Sigmoid colon (tissue), 7 donors: Measurements from ENCODE around the gene LEF1. TPM values are rescaled to one million over a fixed set of nuclear protein-coding genes. Genes with fewer than 3 reads are reported as not detected.

ENCODE experiments used
- DNase-seq: peaks from one replicate; pipeline ENCODE4 v3.0.0-alpha.2; 2019
- H3K27ac ChIP-seq, 4 donors: fragments of 200-600 bp; sonication (generic); one replicate each; pipeline ENCODE4 v1.5.1; 2016 to 2019; ENCODE audit warnings: mild to moderate bottlenecking in 1 of 4
- H3K27me3 ChIP-seq, 3 donors: fragments of 200-600 bp; sonication (generic); one replicate each; pipeline ENCODE4 v1.5.1; 2019; ENCODE audit warnings: mild to moderate bottlenecking in 1 of 3
- H3K36me3 ChIP-seq, 4 donors: fragments of 200-600 bp; sonication (generic); one replicate each; pipeline ENCODE4 v1.5.1; 2016 to 2019
- H3K4me1 ChIP-seq, 4 donors: fragments of 200-600 bp; sonication (generic); one replicate each; pipeline ENCODE4 v1.5.1; 2017 to 2019
- H3K4me3 ChIP-seq, 4 donors: fragments of 200-600 bp; sonication (generic); one replicate each; pipeline ENCODE4 v1.5.1; 2017 to 2019; ENCODE audit warnings: mild to moderate bottlenecking in 2 of 4, moderate library complexity in 1 of 4
- H3K9me3 ChIP-seq, 4 donors: fragments of 200-600 bp in 3 of 4; sonication (generic) in 3 of 4; one replicate each; pipeline versions ENCODE4 v1.5.1 to v1.6.1; 2013 to 2019
- CTCF ChIP-seq, 4 experiments: fragments of 450-650 bp in 3 of 4; fragments of 200-600 bp in 1 of 4; IDR thresholded peaks; one replicate each; pipeline ENCODE4 v1.5.1; 2016 to 2019; ENCODE audit warnings: antibody characterized with exemption in 4 of 4, mild to moderate bottlenecking in 3 of 4, moderate library complexity in 2 of 4
- EP300 ChIP-seq, 4 donors: sonication (generic); formaldehyde crosslinking; IDR thresholded peaks; one replicate each; pipeline ENCODE4 v1.6.1; 2017; ENCODE audit warnings: antibody characterized with exemption in 4 of 4
- POLR2A ChIP-seq, 2 donors: fragments of 450-650 bp; IDR thresholded peaks; one replicate each; pipeline ENCODE4 v1.6.1; 2016; ENCODE audit warnings: antibody characterized with exemption in 2 of 2, mild to moderate bottlenecking in 2 of 2, moderate library complexity in 2 of 2
- POLR2AphosphoS5 ChIP-seq, 4 donors: sonication (generic); formaldehyde crosslinking; IDR thresholded peaks; one replicate each; pipeline ENCODE4 v1.6.1; 2017; ENCODE audit warnings: antibody characterized with exemption in 4 of 4
- whole genome bisulfite sequencing, 2 donors: extraction: QIAGEN DNeasy Blood & Tissue Kit; methylation state at CpG; one replicate each; pipeline ENCODE4 v1.1.7; 2013; 5-methylcytosine and 5-hydroxymethylcytosine counted together
- intact Hi-C: fragments of 100-400 bp; cut with DNase I; formaldehyde crosslinking; loops from one replicate; pipeline ENCODE4 v1.15.1; 2023
- polyA plus RNA-seq, 3 donors: library from polyadenylated mRNA; stranded (reverse); fragments of 200-250 nt; gene quantifications; one replicate each; pipeline ENCODE4 v1.2.3, GENCODE V29; 2013
- total RNA-seq, 4 donors: library from RNA; depleted of rRNA; stranded (reverse); fragments of >200 nt; gene quantifications; one replicate each; pipeline ENCODE4 v1.1.0, GENCODE V29; 2016
- donor health status: healthy with polysubstance abuse.
- donor health status: Bipolar disorder and iron deficiency.
- donor health status: healthy.

The LEF1 gene
- total and polyA plus RNA-seq, 7 donors = 0.83 to 25.3 (median 3.2) TPM; not detected in 1

- no peak overlapping the region for H3K27ac ChIP-seq
- intact Hi-C loops = no loop called here
- H3K4me3 ChIP-seq = no peak overlapping the region
- TF ChIP-seq POLR2A (IDR thresholded peaks at IDR 0.05) = no peak
- no peak for TF ChIP-seq EP300 (IDR thresholded peaks at IDR 0.05)
- TF ChIP-seq POLR2AphosphoS5 (IDR thresholded peaks at IDR 0.05) = no peak
- no peak for TF ChIP-seq CTCF (IDR thresholded peaks at IDR 0.05)
- 73 to 94% methylated on average over 2 of the region's 2 CpGs for WGBS, 2 donors
- H3K27me3 ChIP-seq = no peaks in the 10 kb centered on the region
- H3K9me3 ChIP-seq = no peaks in the 10 kb centered on the region
- no peak for DNase-seq
- no peaks in the 10 kb centered on the region for H3K4me1 ChIP-seq
- H3K36me3 ChIP-seq = no peaks in the 10 kb centered on the region
Observed at GRCh38 chr4:108119199-108119800, 49.4 kb downstream of the LEF1 start.

DNA sequence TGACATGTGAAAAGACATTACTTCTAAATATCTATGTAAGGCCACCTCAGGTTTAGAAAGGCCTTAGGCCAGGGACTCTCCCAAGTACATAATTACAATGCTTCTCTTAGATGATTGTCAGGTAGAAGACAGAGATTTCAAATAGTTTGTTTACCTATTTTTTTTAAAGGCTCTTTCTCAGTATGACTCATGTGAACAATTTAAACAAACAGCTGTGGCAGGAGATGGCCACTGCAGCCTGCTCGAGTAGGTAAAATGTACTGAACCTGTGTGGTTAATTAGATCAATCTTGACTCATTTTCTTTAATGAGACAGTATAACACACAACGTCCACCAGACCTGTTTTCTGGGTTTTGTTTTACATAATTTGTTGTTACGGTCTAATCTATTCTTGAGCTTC is 50.2 kb downstream of the LEF1 start:
- intact Hi-C loops = no loop called here

GRCh38 chr4:108117418-108118182 is 51.1 kb downstream of the LEF1 start:
- TF ChIP-seq POLR2AphosphoS5 (IDR thresholded peaks at IDR 0.05) (no peak), EP300 (IDR thresholded peaks at IDR 0.05) (no peak), CTCF (IDR thresholded peaks at IDR 0.05) (no peak), POLR2A (IDR thresholded peaks at IDR 0.05) (no peak)
- intact Hi-C loops = no loop called here
- no peaks in the 10 kb centered on the region for H3K9me3 ChIP-seq
- no peaks in the 10 kb centered on the region for H3K36me3 ChIP-seq
- H3K4me3 ChIP-seq = no peak overlapping the region
- WGBS, 2 donors = 67 to 84% methylated on average over 7 of the region's 7 CpGs
- DNase-seq = no peak
- no peaks in the 10 kb centered on the region for H3K4me1 ChIP-seq
- no peak overlapping the region for H3K27ac ChIP-seq
- H3K27me3 ChIP-seq = no peaks in the 10 kb centered on the region

More for the DNA sequence above, 50.2 kb downstream of the LEF1 start:
- TF ChIP-seq POLR2AphosphoS5 (IDR thresholded peaks at IDR 0.05) (no peak), EP300 (IDR thresholded peaks at IDR 0.05) (no peak), POLR2A (IDR thresholded peaks at IDR 0.05) (no peak), CTCF (IDR thresholded peaks at IDR 0.05) (no peak)
- WGBS, 2 donors = 15 to 40% methylated on average over 3 of the region's 3 CpGs
- no peak overlapping the region for H3K4me3 ChIP-seq
- no peaks in the 10 kb centered on the region for H3K4me1 ChIP-seq
- H3K36me3 ChIP-seq = no peaks in the 10 kb centered on the region
- no peak for DNase-seq
- H3K27me3 ChIP-seq = no peaks in the 10 kb centered on the region
- no peak overlapping the region for H3K27ac ChIP-seq
- no peaks in the 10 kb centered on the region for H3K9me3 ChIP-seq

- intact Hi-C loops = no loop called here
- no peak for DNase-seq
- WGBS, 2 donors = 62 to 87% methylated on average over 3 of the region's 3 CpGs
Observed at GRCh38 chr4:108116423-108117168, 52.1 kb downstream of the LEF1 start.

DNA sequence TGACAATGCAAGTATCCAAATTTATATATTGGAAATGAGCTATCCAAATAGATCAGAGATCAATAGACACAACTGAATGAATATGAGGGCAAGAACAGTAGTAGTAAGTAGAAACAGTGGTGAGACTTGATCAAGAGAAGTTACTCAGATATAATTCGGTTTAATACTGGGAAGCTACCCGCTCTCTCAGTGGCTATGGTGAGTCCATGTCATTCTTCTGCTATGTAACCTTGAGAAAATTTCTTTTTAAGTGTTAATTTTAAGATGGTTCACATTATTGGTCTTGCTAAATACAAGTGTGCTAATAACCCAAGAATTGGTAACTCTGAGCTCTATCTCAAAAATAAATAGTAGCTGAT is 53.6 kb downstream of the LEF1 start:
- Histone ChIP-seq H3K9me3 (no peaks in the 10 kb centered on the region), H3K27ac (no peak overlapping the region)
- WGBS, 2 donors = 95 to 98% methylated on average over 2 of the region's 2 CpGs

More at GRCh38 chr4:108116423-108117168, 52.1 kb downstream of the LEF1 start:
- Histone ChIP-seq H3K36me3 (no peaks in the 10 kb centered on the region), H3K27me3 (no peaks in the 10 kb centered on the region), H3K9me3 (no peaks in the 10 kb centered on the region), H3K27ac (no peak overlapping the region), H3K4me1 (no peaks in the 10 kb centered on the region), H3K4me3 (no peak overlapping the region)
- TF ChIP-seq POLR2AphosphoS5 (IDR thresholded peaks at IDR 0.05) (no peak), POLR2A (IDR thresholded peaks at IDR 0.05) (no peak), EP300 (IDR thresholded peaks at IDR 0.05) (no peak)

More for the DNA sequence above, 53.6 kb downstream of the LEF1 start:
- no peaks in the 10 kb centered on the region for H3K4me1 ChIP-seq
- H3K27me3 ChIP-seq = no peaks in the 10 kb centered on the region
- no peak for DNase-seq
- H3K36me3 ChIP-seq = no peaks in the 10 kb centered on the region
- intact Hi-C loops = no loop called here
- no peak for TF ChIP-seq CTCF (IDR thresholded peaks at IDR 0.05)
- TF ChIP-seq POLR2AphosphoS5 (IDR thresholded peaks at IDR 0.05) = no peak
- no peak for TF ChIP-seq POLR2A (IDR thresholded peaks at IDR 0.05)
- TF ChIP-seq EP300 (IDR thresholded peaks at IDR 0.05) = no peak
- no peak overlapping the region for H3K4me3 ChIP-seq
